HG03108 (cell line): ENCODE data around the gene PPP2R1B.

ENCODE experiments used
- ATAC-seq: cut with Tn5 transposase; IDR thresholded peaks from one replicate; pipeline ENCODE4 v1.9.1; 2021; ENCODE audit warnings: moderate library complexity; ENCODE audit not compliant: unreplicated experiment

The PPP2R1B gene

DNA sequence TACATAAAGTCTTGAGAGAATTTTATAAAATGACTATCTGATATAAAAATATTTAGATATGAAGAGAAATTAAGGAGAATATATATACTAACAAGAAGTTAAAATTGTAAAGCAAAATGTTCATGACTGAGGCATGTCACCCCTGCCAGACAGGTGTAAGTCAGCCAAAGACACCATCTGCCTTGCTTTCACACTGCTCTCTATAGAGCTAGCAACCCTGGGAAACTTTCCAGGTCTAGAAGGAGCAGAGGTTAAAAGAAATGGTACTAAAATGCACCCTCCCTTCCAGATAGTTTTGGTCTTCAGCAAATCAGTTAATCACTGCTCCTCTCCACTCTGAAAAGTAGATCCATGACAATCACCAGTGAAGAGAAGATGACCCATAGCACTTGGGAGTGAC lies 16.5 kb downstream of the PPP2R1B start:
- no peak for ATAC-seq

DNA sequence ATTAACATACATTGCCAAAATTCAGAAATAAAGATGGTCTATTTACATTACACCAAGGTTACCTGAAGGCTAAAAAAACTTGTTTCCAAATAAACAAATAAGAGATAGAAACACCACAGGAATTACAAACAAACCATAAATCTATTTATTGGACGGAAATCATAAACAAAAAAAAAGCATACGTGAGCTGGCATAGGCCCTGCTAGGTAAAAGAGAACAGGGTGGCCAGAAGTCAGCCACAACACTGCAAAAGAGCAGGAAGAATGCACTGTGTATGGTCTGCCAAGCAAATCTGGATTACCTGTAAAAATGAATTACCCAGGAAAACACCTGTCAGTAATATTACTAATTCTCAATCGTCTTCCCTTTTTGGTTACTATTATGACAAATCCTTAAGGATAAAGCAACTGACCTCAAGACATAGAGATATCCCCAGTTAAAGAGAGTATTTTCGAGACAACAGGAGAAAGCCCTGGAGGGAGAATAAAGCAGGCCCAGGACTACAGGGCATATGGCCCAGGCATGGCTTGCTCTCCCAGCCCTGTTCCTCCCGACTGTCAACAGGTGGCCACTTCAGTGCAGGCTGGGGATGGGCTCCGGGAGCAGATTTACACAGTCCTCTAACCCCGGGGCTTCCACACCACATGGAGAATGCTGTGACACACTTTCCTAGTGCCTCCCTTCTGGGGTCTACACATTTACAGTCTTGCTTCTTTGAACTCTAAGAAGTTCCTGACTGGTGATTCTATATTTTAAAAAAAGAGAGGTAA lies 18.0 kb downstream of the PPP2R1B start:
- ATAC-seq = no peak

DNA sequence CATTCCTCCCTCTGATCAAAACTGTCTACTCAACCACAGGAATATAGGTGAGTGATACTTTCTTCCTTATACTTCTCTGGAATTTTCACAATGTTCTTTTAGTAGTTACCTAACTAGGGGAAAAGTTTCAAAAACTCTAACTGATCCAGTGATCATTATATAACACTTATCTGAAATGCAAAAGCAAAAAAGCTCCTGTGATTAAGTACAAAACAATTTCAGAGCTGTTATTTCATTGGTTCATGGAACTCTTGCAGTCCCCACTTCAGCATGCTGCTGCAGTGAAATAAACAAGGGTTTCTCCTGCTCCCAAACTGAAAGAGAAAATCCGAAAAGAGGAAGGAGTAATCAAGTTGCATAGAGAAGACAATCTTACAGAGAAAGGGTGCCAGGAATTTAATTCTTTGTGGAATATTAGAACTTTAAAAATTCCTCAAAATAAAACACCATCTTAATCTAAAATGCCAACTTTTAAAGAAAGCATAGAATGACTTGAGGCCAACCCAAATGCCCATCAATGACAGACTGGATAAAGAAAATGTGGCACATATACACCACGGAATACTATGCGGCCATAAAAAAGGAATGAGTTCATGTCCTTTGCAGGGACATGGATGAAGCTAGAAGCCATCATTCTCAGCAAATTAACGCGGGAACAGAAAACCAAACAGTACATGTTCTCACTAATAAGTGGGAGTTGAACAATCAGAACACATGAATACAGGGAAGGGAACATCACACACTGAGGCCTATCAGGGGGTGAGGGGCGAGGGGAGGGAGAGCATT lies 20.3 kb downstream of the PPP2R1B start:
- ATAC-seq = no peak

DNA sequence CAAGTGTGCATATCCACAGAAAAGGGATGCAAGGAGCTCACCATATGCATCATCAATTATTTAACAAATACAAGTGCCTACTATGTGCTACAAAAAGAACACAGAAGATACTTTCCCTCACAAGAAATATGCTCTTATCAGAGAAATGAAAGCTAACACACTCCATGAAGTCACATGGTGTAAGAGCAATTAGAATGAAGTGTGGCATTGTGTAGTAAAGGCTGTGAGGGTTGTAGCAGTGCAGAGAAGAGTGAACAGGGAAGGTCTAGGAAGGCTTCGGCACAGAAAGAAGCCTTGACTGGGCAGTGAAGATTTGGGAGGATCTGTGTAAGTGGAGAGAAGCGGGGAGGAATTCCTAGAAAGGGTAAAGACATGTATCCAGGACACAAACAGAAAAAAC lies 22.5 kb downstream of the PPP2R1B start:
- no peak for ATAC-seq

DNA sequence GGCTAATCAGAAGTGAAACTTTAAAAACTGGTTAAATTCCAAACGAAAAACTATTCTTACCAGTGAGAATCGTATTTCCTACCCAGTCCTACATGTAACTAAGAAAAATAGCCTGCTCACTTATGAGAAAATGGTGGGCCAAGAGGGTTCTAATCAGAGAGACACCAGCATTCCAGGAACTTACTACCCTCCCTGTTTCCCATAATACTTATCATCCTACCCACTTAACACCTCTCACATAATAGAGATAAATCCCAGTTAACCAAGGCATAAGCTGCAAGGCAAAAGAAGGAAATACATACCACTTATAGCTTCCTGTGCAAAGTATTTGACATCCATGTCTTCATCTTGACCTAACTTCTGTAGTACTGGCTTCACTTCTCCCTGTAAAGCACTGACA lies 24.4 kb downstream of the PPP2R1B start:
- no peak for ATAC-seq

DNA sequence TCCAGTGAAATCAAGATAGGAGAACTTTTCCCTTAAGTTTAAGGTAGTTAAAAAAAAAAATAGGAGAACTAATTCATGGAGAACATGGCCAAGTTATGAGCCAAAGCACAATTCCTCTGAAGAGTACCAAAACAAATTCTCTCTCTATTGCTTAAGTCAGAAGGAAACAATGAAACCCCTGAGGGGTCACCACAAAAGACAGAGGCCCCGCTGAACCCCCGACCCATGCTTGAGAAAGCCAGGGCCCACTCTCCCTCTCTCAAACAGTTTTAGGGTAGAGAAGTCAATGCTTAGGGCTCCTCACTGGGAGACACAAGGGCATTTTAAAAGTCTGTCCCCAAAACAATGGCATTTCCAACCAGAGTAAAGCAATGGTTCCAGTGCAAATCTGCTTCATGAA lies 26.9 kb downstream of the PPP2R1B start:
- no peak for ATAC-seq

DNA sequence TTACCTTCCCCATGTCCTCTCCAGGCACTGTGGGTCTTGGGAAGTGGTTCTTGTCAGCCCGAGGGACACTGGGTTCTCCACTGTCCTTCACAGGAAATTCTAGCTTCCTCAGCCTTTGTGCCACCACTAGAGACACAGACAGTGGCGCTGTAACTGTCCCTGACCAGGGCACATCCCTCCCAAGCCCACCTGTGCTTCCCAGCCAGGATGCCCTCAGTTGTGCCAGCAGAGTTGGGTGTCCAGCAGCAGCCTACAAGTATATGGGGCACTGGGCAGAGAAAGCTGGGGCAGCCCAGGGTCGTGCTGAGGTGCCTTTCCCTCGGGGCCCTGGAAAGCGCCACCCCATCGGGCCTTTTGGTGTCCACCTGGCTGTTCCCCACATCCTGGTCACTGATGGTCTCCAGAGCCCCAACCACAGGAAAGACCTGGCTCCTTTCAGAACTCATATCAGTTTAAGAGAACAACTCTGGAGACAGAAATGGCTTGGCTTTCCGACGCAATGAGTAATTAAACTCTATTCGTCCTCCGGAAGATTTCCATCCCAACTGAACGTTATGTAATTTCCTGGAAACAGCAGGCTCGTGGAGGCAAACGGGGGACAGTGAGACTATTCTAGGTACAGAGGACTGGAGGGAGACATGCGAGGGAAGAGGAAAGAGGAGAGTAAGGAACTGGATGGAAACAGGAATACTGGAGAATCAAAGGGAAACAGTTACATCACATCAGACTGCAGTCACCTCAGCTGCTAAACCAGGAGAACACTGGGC lies 28.6 kb downstream of the PPP2R1B start:
- no peak for ATAC-seq

DNA sequence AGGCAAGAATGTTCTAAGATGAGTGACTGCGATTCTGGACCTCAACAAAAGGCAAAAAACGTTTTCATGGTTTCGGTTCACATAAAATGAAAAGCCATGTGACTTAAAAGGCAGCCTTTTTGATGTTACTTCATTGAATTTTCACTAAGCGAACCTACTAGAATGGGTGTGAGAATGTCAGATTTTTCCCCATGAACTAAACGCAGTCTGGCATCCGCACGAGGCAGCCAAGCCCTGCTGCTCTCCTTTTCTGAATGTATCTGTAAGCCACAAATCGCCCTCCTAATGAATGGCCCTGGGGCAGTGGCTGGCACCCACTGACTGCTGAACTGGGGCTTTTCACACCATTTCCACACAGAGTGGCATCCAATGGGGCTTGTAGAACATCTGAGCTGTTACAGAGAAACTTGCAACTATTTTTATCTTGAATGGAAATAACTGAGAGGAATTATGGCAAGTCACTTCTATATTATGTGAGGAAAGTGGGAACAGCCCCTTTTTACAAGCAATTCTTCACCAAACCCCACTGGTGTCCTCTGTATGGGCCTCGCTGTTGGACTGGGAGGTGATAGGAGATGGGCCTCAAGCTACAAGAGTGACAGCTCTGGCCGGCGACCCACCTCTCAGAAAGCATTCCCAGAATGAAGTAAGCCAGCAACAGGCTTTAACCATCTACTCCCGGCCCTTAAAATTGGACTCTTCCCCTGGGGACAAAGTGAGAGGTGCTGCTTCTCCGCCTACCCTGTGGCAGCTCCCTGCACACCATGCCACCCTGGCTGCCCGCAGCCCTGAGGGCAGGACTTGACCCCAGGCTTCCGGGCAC lies 29.4 kb downstream of the PPP2R1B start:
- ATAC-seq = no peak

DNA sequence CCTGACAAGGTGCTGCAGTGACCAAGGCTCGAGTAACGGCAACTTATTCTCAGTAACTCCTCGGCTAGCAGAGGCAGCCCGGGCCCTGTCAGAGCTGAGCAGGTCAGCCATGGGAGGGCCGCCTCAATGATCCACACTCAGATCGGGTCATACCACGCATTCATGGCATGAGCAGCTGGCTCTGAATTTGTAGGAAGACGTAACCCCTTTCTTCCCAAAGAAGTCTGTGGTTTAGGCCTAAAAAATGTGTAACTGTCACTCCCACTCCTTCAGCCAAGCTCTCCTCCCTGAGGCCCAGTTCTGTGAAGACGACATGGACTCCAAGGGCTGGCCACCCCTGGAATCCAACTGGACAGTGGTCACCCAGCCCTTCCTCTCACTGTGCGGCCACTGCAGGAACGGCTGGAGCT lies 30.0 kb downstream of the PPP2R1B start:
- ATAC-seq = no peak

DNA sequence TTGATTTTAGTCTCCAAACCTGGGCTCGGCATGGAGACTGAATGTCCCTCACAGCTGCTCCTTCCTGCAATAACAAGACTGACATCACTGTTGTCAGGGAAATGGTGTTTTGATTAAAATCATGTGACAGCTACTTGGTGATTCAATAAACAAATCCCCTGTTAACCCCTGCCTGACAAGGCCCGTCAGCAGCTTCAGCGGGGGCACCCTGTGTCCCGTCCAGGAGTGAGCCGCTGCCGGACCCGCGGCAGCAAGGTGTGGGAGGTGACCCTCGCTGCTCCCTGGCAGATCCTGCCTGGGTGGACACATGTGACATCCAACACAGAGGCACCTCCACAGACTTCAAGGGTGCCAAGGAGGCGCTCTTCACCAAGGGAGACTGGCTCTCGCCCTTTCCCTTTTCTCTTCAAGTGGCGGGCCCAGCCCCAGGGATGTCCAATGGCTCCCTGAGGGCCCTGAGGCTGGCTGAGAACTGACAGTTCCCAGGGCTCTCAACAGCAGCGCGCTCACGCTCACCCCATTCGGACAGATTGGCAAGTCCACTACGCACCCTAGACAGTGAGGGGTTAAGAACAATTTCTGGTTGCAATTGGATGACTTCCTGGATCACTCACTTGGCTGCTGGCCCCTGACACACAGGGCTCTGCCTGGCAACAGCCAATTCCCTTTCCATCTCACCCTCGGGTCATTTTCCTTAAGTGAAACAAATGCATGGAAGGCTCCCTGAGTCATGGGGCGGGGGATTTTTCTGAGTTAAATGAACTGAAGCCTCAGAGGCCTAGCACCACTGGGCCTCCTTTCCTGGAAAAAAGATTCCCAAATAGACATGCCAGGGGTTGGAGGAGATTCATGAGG lies 30.7 kb downstream of the PPP2R1B start:
- ATAC-seq = no peak

DNA sequence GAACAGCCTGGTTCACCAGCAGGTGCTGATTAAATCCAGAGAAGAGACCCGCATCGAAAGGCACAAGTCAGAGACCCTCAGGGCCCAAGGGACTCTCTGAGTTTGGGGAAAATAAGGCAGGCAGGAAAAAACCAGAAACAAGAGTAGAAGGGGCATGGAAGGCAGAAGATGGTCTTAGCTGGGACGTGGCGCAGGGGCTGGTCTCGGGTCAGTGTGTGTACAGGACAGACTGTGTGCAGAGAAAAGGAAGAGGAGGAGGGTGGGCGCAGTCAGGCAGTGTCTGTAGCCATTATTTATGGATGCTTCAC lies 31.3 kb downstream of the PPP2R1B start:
- no peak for ATAC-seq

DNA sequence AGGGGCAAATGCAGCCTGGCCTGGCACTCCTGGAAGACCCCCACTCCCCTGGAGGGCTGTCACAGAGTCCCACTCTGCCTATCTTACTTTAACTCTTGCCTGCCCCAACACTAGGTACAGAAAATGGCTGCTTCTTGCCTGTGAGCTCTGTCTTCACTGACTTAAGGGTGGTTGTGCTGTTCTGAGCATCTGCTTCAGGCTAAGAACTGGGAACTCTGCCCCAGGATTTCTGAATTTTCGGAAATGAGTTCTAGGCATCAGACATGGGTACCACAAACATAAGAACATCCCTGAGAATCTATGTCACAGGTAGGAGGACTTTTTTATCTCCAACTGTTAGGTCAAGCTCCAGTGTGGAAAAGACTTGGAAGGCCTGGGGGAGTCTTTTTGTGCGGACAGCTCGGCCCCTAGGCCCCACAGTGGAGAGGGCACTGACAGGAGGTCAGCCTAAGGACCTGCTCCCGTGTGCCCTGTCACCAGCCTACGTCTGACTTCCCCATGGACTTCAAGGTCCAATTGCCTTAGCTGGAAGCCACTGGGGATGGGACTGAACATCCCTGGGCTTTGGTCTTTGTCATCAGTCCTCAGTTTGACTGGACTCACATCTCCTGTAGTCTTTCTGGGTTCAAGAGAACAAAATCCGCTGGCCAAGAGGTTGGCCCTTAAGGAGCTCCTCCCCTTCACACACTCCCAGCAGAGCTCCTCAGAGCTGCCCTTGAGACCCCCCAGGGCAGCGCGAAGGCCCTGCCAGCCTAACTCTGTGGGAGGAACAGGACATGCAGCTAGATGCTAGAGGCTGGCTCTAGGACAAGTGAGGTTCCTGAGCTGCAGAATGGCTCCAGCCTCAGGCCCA lies 31.9 kb downstream of the PPP2R1B start:
- no peak for ATAC-seq

DNA sequence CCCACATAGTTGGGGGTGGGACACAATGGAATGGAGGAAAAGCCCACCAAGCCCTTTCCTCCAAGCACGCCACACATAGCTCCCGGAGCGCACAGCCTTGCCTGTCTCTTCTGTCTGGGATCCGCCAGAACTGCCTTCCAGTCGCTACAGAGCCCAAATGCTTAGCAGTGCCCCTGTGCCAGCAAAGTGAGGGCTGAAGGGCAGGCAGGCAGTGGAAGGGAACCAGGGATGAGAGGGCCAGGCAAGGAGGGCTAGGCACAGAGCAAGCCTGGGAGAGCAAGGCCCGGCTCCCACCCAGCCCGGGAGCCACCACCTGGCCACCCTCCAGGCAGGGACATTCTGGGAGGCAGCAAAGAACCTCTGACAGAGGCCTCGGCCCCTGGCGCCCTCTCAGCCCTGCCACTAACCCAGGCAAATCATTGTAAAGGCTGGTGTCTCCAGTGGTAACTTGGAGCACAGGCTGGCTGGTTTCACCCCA lies 32.5 kb downstream of the PPP2R1B start:
- no peak for ATAC-seq

DNA sequence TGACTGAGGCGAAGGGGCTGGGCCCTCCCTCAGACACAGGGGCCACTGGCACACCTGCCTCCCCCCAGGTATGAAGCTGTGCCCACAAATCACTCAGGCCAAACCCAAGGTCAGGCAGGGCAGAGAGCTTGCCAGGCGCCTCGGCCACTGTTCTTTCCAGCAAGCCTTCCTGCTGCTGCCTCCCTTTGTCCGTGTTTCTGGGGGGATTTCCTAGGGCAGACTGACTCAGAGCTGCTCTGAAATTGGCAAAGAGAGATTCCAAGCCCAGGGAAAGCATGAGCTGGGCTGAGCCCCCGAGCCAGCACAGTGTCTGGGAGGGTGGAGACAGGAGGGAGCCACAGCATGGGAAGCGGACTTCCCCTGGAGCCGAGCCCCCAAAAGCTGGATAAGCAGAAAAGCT lies 33.2 kb downstream of the PPP2R1B start:
- ATAC-seq = no peak

DNA sequence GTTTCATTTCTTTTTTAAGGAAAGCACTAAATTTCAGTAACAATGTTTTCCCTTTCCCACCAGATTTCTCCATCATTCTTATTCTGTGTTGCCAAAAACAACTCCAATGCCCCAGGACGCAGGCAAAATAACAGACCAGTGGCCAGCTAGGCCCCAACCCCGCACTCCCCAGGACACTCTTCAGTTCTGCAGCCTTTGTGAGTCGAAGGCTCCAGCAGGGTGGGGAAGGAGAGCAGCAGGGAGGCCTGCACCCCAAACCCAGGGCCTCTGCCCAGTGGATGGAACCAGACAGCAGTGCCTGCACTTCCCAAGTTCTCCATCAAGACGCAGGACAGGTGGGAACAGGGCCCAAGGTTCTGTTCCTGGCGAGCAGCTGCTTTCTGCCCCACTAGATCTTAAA lies 34.4 kb downstream of the PPP2R1B start:
- no peak for ATAC-seq

DNA sequence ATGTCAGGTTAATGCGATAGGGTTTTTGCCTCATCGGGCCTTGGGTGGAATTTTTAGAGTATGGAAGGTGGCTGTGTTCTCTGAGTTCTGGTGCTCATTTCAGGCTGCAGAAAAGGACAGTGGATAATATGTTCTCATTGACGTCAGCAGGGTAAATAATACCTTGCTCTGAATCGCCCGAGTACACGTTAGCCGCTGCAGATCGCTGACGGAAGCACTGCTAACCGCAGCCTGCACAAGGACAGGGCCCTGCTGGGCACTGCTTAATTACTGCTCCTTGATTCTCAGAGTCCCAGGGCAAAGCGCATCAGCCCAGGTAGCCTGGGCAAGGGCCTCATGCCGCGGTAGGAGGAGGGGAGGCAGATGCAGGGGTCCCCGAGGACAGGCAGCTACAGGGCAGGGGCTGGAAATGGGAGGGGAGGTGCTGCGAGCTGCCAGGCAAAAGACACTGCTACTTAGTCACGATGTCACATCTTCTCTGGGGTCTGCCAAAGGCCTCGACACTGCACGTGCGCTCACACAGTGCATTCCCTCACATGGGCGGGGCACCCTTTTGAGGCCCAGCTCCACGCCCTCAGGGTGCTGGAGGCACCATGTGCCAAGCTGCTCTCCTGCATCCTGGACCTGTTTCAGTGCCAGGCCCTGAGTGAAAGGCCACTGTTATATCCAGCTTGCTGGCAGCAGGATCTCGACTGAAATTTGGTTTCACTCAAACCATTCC lies 35.2 kb downstream of the PPP2R1B start:
- ATAC-seq = no peak

DNA sequence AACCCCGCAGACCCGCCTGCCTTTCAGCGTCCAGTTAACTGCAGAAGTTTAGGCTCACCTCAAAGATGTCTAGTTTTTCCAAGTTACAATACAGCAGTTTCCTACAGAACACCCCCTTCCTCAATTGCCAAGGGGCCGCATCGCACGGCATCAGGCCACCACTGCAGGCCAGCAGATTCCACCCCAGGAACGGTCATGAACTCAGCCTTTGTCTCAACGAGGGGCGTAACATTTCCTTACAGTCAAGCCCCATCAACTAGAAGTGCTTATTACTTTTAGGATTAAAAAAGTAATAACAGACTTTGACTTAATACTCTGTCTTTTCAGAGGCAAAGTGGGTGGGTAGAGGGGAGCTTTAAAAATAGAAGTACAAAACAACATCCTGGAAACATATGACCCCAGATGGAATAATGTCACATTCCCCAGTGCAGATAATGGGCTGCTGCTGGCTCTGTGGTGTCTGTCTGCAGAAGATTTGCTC lies 36.3 kb downstream of the PPP2R1B start:
- ATAC-seq = no peak
